Measurements from ENCODE around the gene DHRS13.
A peak's percentile ranks its signal among the peaks of the same experiment; 100 is the strongest.

Gene DHRS13, protein sequence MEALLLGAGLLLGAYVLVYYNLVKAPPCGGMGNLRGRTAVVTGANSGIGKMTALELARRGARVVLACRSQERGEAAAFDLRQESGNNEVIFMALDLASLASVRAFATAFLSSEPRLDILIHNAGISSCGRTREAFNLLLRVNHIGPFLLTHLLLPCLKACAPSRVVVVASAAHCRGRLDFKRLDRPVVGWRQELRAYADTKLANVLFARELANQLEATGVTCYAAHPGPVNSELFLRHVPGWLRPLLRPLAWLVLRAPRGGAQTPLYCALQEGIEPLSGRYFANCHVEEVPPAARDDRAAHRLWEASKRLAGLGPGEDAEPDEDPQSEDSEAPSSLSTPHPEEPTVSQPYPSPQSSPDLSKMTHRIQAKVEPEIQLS

DNA sequence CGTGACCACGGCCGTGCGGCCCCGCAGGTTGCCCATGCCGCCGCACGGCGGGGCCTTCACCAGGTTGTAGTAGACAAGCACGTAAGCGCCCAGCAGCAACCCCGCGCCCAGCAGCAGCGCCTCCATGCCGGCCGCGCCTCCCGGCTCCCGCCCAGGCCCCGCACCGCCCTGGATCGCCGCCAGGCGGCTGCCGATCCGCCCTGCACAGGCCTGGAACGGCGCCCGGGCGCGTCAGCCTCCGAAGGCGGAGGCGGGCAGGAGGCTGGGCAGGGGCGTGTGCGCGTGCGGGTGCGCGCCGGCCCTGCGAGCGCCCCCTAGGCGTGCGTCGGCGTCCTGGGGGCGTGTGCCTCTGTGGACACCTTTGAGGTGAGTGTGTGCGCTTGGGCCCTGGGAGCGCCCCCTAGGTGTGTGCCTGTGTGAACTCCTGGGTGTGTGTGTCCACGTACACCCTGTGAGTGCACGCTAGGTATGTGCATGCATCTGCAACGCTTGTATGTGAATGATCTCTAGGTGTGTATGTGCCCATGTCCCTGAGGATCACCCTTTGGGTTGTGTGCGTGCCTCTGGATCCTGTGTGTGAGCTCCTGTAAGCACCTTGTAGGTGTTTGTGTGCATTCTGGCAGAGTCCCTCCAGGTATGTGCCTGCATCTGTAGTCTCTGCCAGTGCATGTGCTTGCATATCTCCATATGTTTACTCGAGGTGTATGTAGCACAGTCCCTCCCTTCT is at the start of gene DHRS13:
TSS of gene DHRS13 (minus strand) at position 261 of the 727 bp plus-strand sequence. CDS start at position 126, 135 bp downstream.
- DNase-seq (ENCODE audit: low read depth): peak; percentile 89

DNA sequence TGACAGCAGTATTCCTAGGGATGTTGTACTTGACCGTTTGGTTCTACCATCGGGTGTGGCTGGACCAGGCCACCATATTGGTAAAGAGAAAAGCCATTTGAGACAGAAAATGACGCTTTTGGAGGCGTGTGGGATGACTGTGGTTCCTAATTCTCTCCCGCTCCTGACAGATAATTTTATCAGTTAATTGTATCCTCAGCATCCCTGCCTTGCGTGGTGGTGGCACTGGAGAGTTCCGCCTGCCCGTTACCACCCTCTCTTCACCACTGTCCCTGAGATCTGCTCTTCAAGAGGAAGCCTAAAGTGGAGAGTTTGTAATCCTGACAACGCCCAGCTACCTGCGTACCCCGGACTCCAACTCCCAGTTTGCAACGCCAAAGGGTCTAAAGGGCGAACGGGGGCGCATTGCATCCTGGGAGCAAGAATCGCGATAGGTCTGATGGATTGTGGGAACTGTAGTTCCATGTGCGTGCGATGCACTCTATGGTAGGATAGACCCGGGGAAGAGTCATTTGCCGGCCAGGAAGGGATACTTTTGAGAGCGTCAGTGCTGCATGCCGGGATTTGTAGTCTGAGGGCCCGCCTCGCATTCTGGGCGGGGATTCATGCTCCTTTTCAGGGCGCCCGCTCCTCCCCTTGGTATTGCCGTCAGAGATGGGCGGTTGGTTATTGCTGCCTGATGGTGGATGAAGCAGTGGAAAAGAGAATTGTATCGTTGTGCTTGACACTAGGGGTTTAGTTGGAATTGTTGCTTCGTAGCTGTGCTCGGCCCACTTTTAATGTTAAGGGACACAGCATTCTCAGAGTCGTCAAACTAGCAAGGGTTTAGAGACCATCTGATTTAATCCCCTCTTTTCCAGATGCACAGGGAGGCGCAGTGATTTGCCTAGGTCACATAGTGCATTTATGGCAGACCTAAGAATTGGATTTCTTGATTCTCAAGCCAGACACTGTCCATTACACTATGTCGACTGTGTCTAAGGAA is 49.4 kb upstream of the DHRS13 start:
- peak; percentile 90 for DNase-seq (ENCODE audit: low read depth)

DNA sequence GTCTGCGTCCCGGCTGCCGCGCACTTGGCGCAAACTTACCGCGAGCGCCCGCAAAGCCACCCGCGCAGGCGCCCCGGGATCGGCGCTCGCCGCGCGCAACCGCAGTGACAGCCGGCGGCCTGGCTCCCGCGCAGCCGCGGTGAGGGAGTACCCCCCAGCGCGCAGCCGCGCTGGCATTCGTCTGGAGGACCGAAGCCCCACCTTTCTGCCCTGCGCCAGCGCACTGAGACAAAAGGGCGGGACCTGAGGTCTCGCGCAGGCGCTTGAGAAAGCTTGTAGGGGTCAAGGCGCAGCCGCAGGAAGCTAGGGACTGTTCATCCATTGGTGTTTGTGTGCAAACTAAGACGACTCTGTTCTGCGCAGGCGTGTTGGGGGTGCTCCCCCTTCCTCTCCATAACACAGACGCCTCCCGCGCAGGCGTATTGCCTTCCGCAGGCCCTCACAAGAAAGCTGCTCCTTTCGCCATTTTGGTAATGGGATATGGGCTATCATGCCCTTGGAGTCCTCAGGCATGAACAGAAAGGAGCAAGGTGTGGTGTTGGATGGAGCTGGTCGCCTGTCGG is 48.6 kb upstream of the DHRS13 start, which contains the start of gene PHF12:
TSS of gene PHF12 (minus strand) at position 91 of the 563 bp plus-strand sequence. CDS start 558 bp downstream, outside the sequence.
- DNase-seq (ENCODE audit: low read depth): peak; percentile 100

DNA sequence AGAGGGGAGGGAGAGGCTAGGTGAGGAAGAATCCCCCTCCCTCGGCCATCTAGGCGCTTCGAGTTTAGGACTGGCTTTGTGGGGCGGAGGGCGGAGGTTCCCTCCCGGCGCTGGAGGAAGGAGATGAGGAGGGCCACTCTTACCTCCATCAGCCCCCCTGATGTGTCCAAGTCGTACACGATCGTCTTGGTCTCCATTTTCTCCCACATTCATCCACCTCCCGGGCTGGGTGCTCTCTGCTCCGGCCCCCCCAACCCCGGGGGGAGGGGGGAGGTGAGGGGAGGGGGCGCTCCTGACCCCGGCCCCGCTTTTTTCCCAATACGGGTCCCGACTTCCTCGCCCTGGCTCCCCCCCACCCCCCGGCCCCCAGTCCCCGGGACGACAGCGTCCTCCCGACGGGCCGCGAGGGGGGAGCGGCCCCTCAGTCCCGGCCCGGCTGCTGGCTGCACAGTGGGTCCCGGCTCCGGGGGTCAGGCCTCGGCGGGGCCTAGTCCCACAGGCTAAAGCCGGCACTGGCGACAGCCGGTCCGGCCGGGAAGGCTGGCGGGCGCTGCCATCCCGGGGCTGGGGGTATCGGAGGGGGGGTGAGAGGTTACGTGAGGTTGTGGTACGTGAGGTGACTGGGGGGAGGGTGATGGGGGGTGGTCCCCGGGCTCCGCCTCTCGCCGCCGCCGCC is 48.0 kb upstream of the DHRS13 start:
- DNase-seq (ENCODE audit: low read depth): no peak

DNA sequence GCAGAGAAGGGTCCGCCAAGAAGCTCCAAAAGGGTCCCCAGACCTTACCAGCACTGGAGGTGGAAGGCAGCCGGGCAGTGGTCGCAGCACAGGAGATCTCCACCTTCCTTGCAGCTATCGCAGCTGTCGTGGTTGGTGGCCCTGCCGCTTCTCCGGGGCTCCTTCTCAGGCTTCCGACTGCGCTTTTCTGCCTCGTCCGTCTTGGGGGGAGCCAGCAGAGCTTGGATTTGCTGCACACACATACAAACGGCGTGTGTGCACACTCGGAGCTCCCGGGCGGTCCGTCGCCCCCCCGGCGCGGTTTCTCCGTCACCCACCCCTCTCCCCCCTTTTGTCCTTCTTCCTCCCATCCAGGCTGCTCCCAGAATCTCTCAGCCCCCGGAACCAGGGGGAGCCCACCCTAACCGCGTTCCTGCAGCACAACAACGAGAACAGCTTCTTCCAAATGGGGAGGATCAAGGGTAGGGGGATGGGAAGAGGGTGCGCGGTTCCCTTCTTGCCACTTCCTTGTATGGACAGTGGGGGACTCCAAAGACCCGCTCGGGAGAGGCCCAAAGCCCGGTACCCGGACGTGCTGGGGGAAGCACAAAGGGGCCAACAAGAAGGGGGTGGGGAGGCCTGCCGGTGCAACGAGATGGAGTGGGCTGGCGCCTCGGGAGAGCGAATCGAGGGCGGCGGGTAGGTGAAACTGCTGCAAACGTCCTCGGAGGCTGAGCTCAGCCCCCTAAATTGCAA is 47.3 kb upstream of the DHRS13 start:
- DNase-seq (ENCODE audit: low read depth): peak; percentile 33

DNA sequence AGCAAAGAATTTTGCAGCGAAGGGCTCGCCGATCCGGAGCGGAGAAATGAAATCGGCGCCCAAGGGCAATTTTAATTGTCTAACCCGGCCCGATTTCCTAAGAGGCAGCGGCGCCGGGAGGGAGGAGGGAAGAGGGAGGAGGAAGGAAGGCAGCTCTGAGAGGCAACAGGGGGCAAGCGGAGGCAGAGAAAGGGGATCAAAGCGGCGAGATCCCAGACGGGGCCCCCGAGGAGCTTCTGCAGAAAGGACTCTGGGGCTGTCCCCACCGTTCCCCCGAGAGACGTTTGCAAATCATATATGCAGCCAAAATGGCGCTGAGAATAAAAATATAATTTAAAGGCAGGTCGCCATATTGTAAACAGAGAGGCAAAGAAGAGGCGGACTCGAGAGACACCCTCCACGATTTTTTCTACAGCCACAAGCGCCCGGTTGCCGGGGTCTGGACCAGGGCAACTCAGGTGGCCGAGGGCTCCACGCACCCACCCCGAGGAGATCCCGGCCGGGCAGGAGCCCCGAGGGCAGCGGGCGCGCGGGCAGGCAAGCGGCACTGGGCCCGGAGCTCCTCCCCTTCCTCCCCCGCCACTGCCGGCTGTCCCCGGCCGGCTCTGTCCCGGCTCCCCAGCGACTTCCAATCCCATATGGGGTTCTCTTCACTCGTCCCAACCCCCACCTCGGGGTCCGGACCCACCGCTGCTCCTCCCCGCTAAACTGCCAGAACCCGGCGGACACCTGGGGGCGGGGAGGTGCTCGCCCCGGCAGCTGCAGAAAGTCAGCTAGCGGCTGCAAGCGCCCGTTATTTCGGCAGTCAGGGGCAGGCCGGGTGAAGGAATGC is 46.5 kb upstream of the DHRS13 start:
- DNase-seq (ENCODE audit: low read depth): peak; percentile 23

DNA sequence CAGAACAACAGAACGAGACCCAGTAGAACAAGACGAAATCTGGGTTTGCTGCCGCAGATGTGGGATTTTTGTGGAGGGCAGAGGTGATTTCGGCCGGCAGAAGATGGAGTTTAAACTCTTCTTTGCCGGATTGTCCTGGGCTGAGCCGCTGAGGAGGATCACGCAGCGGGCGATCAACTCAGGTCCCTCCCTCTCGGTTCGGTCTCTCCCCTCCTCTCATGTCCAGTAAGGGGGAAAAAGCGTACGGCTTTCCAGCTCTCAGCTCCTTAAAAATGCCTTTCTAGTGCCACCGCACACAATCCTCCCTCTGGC is 46.0 kb upstream of the DHRS13 start:
- DNase-seq (ENCODE audit: low read depth): no peak

DNA sequence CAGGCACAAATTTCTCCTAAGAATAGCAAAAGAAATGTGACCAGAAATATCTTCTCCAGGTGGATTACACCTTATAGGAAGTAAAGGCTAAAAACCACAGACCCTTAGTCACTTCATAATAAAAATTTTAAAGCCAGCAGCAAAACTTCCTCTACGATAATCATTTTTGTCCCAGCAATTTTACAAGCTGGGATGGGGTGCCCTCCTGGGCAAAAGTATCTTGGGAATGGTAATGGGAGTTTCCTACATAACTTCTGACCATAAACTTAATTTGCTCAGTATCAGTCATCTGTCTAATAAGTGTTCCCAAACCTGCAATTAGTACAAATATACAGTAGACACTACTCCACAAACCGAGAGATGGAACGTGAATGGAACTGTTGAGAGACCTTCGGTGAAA is 45.5 kb upstream of the DHRS13 start:
- DNase-seq (ENCODE audit: low read depth): no peak

DNA sequence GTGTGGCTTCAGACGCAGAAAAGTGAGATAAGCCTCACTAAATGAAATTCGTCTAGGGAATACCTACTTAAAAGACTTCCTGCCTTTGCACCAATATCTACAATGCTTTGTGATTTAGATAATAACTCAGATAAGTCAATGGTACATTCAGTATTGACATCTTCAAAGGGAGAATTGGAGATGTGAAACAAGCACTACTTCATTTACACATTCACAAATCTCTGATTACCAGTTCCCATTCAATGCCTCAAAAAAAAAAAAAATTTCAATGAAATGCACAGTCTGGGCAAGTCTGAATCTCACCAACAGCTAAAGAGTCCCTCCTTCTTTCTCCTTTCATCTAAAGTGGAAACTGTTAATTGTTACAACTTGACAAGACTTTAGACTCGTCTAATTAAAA is 44.8 kb upstream of the DHRS13 start:
- DNase-seq (ENCODE audit: low read depth): no peak

DNA sequence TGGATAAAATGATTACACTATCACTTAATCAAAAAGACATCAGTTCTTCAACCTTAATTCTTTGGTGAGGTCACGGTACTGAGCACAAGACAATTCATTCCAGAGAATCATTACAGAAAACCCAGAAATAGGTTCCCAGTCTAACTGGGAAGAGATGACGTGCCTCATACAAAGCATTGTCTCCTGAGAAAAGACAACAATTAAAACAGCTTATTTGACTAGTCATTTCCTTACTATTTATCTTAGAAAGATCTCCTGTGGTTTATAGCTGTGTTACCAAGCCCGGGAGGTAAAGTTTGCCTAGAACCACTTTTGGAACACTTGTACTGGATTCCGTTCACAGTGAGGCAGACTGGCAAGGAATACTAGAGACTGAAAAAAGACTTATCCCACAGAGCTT is 43.4 kb upstream of the DHRS13 start:
- DNase-seq (ENCODE audit: low read depth): no peak

DNA sequence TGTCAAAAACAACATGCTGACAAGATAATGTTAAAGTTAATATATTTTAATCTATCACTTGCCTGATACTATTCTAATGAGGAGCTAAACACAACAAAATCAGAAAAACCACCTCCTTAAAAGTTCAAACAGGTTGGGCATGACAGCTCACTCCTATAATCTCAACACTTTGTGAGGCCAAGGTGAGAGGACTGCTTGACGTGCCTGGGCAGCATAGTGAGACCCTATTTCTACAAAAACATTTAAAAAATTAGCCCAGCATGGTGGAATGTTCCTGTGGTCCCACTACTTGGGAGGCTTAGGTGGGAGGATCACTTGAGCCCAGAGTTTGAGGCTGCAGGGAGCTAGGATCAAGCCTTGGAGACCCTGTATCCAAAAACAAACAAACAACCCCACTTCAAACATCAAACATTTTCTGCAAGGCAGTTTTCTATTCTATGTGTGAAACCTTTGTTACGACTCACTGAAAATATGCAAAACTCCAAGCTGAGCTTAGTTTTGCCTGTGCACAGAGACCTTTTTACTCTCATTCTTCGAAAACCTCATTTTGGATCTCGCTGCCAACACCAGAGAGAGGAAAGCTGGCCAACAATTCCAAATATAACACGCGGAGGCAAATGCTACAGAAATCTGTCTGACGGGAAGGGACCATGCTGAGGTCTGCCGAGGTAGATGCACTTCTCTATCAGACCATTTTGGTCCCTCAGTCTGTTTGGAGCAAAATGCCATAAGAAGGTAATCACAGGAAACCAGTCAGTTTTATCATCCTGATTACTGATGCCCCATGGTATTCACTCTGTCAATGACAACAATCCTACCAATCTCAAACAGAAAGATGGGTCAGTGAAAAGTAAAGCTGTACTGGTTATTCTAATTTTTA is 42.2 kb upstream of the DHRS13 start:
- no peak for DNase-seq (ENCODE audit: low read depth)

DNA sequence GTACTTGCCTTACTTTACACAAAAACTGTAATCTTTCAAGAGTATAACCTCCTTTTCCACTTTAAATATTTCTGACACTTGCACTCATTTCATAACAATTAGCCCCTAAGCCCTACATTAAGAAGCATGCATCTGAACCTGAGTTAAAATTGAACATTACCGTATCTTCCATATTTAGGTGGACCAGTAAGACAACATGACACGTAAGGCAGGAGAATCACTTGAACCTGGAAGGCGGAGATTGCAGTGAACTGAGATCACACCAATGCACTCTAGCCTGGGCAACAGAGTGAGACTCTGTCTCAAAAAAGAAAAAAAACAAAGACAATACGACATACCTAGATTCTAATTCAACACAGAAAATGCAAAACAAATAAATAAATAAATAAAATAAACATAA is 41.5 kb upstream of the DHRS13 start:
- no peak for DNase-seq (ENCODE audit: low read depth)

DNA sequence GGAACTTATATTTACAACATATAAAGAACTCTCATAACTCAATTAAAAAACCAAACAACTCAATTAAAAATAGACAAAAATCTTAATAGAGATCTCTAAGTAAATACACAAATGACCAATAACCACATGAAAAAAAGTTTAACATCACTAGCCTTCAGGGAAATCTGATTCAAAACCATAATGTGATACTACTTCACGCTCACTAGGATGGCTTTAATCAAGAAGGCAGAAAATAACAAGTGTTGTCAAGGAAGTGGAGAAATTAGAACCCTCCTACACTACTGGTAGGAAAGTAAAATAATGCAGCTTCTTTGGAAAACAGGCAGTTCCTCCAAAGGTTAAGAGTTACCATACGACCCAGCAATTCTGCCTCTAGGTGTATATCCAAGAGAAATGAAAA is 40.0 kb upstream of the DHRS13 start:
- no peak for DNase-seq (ENCODE audit: low read depth)

DNA sequence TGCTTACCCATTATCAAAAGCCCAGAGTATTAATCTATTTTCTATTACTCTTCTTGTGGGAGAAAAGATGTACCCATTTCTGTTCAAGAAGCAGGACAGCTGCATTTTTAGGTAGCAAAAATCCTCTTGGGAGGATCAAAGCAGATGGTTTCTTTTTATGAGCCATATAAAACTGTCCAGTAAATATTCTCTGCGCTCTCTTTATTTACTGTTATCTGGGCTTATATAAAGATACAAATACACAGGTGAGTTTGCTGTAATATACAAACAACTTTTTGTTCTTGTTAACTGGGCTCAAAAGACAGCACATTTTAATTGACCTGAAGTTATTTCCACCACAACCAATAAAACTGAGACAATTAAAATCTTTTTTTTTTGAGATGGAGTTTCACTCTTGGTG is 38.4 kb upstream of the DHRS13 start:
- DNase-seq (ENCODE audit: low read depth): no peak

DNA sequence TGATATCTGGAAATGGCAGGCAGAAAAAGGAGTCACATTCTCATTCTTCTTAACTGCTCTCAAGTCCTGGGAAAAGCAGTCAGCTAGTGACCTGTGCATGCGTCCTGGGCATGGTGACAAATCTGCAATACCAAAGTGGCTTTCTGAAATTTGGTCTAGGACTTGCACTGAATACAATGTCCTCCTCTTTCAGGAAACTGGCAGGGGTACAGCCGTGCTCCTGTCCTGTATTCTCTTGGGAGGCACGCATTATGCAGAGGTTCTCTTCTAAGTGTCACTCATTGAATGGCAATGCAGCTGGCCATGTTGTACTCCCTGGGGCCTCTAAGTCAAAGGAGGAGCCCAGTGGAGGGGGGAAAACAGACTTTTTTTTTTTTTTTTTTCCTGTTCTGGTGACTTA is 37.8 kb upstream of the DHRS13 start:
- DNase-seq (ENCODE audit: low read depth): no peak

DNA sequence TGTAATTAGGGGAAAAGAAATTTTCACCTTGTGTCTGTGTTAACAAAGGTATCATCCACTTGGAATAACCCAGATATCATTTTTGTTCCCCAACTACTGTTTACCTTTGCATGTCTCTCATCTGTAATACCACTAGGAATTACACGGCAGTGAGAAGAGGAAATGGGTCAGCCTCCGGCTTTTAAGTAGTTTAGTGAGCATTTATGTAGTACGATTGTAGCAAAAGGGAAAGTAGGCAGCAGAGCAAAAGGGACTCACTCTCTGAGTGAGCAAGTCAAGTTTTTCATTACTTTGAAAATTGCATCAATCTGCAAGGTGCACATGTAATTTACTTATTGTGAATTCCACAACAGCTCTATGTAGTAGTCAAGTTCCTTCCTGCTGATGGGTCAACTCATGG is 37.3 kb upstream of the DHRS13 start:
- DNase-seq (ENCODE audit: low read depth): no peak

DNA sequence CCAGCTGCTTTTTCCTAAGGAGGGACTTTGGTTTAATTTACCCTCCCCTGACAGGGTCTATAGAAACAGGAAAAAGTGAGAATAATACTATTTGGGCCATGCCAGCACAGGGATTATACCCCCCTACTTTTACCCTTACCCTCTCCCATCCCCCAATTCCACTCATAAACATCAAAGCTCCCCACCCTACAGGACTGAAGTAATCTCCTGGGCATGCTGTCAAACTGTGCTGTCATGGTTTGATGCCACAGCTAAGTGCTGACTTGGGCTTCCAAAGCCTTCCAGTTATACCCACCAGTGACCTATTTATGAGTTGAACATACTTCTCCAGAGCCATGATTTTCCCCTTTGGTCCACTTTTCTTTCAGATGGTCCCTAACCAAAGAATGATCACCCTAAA is 35.7 kb upstream of the DHRS13 start:
- DNase-seq (ENCODE audit: low read depth): no peak

DNA sequence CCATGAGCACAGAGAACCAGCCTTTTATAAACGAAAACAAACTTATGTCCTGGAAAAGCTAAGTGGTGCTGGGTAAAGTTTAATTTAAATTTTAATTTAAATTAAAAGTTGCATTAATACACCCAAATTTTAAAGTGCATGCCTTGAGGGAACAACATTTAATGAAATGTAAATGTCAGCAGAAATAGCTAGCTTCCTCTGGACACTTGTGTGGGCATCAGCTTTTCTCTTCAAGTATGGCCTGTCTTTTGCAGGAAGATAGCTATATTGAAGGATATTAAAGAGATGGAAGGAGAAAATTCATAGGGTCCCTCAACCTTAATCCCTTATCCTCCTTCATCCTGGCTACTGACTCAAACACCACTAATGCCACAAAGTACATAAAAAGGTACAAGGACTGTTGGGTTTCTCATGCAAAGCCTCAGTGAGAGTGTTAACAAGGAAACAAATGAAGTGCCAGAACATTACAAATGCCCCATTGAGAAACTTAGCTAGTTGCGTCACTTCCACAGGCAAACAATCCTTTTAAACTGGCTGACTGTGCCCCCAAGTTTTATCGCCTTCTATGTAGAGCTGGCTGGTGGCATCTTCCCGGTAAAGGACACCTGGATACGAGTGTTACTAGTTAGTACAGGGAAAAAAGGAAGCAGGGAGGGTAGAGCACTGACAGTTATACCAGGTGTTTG is 34.3 kb upstream of the DHRS13 start:
- no peak for DNase-seq (ENCODE audit: low read depth)

All from activated gamma-delta T cell treated with anti-CD3 and anti-CD28 coated beads, Interleukin-2, amount 50 U/mL, for 16 hours (primary cell).